ENCODE measurements around the gene SLC16A10. TPM values are rescaled to one million over a fixed set of nuclear protein-coding genes. Genes with fewer than 3 reads are reported as not detected.

Gene SLC16A10
- total and polyA plus RNA-seq, 2 experiments from 2014 or later: 12.1 to 30.9 TPM

DNA sequence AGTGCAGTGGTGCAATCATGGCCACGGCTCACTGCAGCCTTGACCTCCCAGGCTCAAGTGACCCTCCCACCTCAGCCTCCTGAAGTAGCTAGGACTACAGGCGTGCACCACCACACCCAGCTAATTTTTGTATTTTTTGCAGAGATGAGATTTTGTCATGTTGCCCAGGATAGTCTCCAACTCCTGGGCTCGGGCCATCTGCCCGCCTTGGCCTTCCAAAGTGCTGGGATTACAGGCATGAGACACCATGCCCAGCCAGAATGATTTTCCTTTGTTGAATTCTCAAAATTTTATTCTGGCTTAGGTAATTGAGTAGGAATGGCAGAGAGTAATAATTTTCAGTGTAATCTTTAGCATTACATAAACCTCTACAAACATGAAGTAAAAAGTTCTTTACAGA, 37.1 kb downstream of the SLC16A10 start (continued):
- no peak for TF ChIP-seq REST (IDR thresholded peaks at IDR 0.05; ENCODE audit: unreplicated experiment)
- TF ChIP-seq NANOG (IDR thresholded peaks at IDR 0.05; ENCODE audit: borderline replicate concordance): no peak
- no peak for TF ChIP-seq EZH2phosphoT487 (IDR thresholded peaks at IDR 0.05; ENCODE audit: unreplicated experiment)

- Histone ChIP-seq H3K4me2 (no peak overlapping the region), H3K4me1 (ENCODE audit: insufficient read depth) (peaks cover 8% of the 10 kb centered on the region), H3F3A (replicated peaks; ENCODE audit: low read depth) (no peaks in the 10 kb centered on the region), H3K27ac (ENCODE audit: low read depth) (no peak overlapping the region), H3K27me3 (ENCODE audit: insufficient read depth) (no peaks in the 10 kb centered on the region), H2AFZ (no peak overlapping the region), H3K36me3 (ENCODE audit: insufficient read depth) (no peaks in the 10 kb centered on the region), H3K4me3 (no peak overlapping the region), H3K79me2 (replicated peaks; ENCODE audit: insufficient read depth) (0 out of 2 replicates have a peak, but pooled peaks cover 3% of the 10 kb centered on the region), H3K9me2 (ENCODE audit: insufficient read depth) (0 out of 2 replicates have a peak, but pooled peaks cover 3% of the 10 kb centered on the region), H4K20me1 (replicated peaks; ENCODE audit: insufficient read depth) (no peaks in the 10 kb centered on the region; the same call in 1 of the 2 replicates)
- Mint-ChIP-seq H3K9me3 (no peaks in the 10 kb centered on the region), H3K27me3 (ENCODE audit: insufficient read depth, low read depth, poor library complexity) (no peaks in the 10 kb centered on the region), H3K4me3 (no peak overlapping the region), H3K27ac (no peak overlapping the region), H3K36me3 (ENCODE audit: low read depth) (no peaks in the 10 kb centered on the region; the same call in 2 of the 3 replicates), H3K4me1 (peaks cover 16% of the 10 kb centered on the region; the same call in 2 of the 3 replicates)
- ATAC-seq: no peak
- DNase-seq (ENCODE audit: low spot score): no peak
- TF ChIP-seq, protein P1, sequence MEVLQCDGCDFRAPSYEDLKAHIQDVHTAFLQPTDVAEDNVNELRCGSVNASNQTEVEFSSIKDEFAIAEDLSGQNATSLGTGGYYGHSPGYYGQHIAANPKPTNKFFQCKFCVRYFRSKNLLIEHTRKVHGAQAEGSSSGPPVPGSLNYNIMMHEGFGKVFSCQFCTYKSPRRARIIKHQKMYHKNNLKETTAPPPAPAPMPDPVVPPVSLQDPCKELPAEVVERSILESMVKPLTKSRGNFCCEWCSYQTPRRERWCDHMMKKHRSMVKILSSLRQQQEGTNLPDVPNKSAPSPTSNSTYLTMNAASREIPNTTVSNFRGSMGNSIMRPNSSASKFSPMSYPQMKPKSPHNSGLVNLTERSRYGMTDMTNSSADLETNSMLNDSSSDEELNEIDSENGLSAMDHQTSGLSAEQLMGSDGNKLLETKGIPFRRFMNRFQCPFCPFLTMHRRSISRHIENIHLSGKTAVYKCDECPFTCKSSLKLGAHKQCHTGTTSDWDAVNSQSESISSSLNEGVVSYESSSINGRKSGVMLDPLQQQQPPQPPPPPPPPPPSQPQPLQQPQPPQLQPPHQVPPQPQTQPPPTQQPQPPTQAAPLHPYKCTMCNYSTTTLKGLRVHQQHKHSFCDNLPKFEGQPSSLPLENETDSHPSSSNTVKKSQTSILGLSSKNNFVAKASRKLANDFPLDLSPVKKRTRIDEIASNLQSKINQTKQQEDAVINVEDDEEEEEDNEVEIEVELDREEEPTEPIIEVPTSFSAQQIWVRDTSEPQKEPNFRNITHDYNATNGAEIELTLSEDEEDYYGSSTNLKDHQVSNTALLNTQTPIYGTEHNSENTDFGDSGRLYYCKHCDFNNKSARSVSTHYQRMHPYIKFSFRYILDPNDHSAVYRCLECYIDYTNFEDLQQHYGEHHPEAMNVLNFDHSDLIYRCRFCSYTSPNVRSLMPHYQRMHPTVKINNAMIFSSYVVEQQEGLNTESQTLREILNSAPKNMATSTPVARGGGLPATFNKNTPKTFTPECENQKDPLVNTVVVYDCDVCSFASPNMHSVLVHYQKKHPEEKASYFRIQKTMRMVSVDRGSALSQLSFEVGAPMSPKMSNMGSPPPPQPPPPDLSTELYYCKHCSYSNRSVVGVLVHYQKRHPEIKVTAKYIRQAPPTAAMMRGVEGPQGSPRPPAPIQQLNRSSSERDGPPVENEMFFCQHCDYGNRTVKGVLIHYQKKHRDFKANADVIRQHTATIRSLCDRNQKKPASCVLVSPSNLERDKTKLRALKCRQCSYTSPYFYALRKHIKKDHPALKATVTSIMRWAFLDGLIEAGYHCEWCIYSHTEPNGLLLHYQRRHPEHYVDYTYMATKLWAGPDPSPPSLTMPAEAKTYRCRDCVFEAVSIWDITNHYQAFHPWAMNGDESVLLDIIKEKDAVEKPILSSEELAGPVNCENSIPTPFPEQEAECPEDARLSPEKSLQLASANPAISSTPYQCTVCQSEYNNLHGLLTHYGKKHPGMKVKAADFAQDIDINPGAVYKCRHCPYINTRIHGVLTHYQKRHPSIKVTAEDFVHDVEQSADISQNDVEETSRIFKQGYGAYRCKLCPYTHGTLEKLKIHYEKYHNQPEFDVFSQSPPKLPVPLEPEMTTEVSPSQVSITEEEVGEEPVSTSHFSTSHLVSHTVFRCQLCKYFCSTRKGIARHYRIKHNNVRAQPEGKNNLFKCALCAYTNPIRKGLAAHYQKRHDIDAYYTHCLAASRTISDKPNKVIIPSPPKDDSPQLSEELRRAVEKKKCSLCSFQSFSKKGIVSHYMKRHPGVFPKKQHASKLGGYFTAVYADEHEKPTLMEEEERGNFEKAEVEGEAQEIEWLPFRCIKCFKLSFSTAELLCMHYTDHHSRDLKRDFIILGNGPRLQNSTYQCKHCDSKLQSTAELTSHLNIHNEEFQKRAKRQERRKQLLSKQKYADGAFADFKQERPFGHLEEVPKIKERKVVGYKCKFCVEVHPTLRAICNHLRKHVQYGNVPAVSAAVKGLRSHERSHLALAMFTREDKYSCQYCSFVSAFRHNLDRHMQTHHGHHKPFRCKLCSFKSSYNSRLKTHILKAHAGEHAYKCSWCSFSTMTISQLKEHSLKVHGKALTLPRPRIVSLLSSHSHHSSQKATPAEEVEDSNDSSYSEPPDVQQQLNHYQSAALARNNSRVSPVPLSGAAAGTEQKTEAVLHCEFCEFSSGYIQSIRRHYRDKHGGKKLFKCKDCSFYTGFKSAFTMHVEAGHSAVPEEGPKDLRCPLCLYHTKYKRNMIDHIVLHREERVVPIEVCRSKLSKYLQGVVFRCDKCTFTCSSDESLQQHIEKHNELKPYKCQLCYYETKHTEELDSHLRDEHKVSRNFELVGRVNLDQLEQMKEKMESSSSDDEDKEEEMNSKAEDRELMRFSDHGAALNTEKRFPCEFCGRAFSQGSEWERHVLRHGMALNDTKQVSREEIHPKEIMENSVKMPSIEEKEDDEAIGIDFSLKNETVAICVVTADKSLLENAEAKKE (CRISPR knock-in tag; IDR thresholded peaks at IDR 0.05): no peak
- TF ChIP-seq POLR2AphosphoS5 (IDR thresholded peaks at IDR 0.05; ENCODE audit: low read depth) (no peak), NANOG (IDR thresholded peaks at IDR 0.05; ENCODE audit: borderline replicate concordance) (no peak), ETS1 (IDR thresholded peaks at IDR 0.05) (no peak), REST (IDR thresholded peaks at IDR 0.05; ENCODE audit: unreplicated experiment) (no peak), EZH2 (IDR thresholded peaks at IDR 0.05; ENCODE audit: low read depth, unreplicated experiment) (no peak)
- TF ChIP-seq, protein P2, sequence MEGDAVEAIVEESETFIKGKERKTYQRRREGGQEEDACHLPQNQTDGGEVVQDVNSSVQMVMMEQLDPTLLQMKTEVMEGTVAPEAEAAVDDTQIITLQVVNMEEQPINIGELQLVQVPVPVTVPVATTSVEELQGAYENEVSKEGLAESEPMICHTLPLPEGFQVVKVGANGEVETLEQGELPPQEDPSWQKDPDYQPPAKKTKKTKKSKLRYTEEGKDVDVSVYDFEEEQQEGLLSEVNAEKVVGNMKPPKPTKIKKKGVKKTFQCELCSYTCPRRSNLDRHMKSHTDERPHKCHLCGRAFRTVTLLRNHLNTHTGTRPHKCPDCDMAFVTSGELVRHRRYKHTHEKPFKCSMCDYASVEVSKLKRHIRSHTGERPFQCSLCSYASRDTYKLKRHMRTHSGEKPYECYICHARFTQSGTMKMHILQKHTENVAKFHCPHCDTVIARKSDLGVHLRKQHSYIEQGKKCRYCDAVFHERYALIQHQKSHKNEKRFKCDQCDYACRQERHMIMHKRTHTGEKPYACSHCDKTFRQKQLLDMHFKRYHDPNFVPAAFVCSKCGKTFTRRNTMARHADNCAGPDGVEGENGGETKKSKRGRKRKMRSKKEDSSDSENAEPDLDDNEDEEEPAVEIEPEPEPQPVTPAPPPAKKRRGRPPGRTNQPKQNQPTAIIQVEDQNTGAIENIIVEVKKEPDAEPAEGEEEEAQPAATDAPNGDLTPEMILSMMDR (conservative IDR thresholded peaks at IDR 0.05; ENCODE audit: low read depth in 2 of 2): no peak
Observed at GRCh38 chr6:111129013-111129412, 41.7 kb downstream of the SLC16A10 start.

Measured in GM23338 (cell line).